NCI-H146 treated with DMSO at 0.1 percent for 48 hours (cell line): Measurements from ENCODE around the gene TMEM121.

Source experiments
- DNase-seq: peaks from one replicate; lab custom pipeline; 2025; ENCODE audit not compliant: unreplicated experiment; lab: John Stamatoyannopoulos, UW

Gene TMEM121

DNA sequence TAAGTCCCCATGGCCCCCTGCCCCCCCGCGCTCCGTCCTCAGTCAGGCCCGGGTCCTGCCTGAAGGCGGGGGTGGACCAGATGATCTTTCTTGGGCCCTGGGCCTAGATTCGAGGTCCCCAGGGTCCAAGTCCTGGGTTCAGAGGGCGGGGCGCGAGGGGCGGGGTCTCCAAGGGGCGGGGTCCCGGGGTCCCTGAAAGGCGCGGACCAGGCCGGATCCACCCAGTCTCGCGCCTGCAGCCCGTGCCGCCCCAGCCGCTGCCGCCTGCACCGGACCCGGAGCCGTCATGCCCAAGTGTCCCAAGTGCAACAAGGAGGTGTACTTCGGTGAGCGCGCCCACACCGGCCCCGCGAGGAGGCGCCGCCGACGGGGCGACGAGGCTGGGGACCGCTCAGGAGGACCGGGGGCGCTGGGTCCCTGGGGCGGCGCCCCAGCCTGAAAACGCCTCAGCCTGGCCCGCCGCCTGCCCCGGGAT, 39.4 kb upstream of the TMEM121 start:
- DNase-seq: no peak

DNA sequence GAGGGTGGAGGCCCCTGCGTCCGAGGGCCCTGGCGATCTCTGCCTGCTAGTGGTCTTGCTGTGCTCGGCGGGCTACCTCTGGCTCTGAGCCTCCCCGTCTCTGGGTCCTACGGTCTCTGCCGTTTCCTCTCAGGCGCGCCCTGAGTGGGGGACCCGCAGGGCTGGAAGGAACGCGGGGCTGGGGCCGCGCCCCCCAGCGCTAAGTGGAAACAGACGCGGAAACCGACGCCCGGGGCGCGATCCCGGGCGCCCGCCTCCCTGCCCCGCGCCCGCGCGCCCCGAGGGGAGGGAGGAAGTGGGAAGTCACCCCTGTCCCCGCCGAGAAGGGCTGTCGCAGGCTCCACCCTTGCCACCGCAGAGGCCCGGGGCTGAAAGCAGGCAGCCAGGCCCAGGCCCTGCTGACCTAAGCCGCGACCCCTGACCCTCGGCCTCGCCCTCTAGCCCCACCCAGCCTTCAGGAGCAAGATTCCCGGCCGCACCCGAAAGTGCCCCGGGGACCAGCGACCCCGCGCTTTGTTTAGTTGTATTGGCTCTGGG, 38.9 kb upstream of the TMEM121 start:
- DNase-seq: no peak

DNA sequence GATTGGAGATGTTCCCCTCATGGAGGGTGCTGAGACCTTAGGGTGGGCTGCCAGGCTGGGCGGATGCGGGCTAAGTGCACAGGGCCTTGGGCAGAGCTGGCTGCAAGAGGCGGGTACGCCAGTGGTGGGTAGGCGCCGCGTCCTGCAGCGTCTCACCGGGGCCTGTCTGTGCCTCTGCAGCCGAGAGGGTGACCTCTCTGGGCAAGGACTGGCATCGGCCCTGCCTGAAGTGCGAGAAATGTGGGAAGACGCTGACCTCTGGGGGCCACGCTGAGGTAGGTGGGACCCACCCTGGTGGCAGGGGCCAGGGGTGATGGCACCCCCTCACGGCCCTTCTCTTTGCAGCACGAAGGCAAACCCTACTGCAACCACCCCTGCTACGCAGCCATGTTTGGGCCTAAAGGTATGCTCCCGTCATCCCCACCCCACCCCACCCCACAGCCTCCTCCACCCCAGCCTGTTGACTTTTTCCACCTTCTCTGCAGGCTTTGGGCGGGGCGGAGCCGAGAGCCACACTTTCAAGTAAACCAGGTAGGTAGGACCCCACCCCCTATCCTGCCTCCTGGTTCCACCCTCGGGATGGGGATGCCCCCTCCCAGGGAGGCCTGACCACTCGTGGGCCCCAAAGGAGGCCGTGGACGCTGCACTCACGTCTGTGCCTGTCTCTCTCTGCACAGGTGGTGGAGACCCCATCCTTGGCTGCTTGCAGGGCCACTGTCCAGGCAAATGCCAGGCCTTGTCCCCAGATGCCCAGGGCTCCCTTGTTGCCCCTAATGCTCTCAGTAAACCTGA, 38.2 kb upstream of the TMEM121 start:
- DNase-seq: no peak

DNA sequence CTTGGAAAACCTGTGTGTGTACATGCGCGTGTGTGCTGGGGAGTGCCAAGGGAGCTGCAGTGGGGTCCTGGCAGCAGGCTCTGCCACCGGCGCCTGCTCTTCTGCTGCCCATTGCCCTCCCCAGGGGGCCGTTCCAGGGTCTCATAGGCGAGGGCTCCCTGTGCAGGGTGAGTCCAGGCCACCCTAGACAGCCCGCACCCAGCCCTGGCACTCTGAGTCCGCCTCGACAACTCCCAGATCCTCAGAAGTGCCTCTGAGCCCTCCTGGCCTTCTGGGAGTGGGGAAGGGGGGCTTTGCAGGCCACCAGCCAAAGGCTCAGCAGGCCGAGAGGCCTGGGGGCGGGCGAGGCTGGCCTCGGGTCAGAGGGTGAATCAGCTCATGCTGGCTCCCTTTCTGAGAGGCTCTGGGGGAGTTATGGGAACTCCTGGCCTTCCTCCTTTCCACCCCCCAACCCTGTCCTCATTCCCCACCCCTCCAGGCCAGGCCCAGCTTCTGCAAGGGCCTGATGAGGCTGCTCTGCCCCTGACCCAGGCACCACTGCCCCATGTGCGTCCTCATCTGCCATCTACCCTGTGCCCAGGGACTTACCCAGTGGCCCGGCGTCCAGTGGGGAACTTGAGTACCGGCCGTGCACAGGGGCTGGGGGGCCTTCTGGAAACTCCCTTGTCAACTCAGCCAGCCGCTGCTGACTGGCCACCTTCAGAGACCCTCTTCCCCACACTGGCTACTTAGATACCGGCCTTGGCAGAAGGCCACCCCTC, 37.4 kb upstream of the TMEM121 start:
- no peak for DNase-seq

DNA sequence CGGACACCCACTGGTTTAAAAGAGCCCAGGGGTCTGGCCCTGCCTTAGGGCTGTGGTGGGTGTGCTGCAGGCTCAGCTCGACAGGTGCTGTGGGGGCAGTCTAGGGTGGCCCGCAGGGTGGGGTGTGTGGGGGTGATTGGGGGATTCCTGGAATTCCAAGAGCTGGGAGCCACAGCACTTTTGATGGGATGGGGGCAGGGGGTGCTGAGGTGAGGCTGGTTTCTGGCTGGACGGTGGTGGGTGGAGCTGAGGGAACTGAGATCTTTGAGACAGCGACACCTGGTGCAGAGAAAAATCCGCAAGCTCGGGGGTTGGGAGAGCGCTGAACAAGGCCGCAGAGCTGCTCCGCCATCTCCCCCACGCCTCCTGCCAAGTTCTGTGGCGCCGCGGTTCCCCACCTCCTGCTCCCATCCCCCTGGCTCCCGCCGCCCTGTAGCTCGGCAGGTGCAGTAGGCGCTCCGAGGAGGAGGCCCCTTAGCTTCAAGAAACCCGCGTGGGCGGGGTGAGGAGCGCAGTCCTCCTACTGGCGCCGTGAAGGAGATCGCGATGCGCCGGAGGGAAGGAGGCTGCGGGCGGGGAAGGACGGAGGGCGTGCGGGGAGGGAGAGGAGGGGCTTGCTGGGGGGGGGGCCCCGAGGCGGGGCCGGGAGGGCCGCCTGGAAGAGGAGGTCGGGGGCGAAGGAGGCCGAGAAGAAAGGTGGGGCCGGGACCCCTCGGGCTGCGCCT, 36.7 kb upstream of the TMEM121 start:
- DNase-seq: peak; percentile 90

DNA sequence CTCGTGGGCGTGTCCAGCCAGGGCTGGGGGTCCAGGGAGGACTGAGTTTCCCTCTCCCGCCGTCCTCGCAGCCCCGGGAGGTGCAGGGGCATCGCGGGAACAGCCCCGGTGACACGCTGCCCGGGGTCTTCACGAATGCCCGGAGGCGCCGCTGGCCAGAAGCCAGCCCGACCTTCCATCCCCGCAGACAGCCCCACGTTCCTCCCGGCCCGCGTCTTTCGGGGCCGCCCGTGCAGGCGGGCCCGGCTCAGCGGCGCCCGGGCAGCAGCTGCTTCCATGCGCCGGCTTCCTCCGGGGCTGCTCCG, 36.2 kb upstream of the TMEM121 start:
- peak; percentile 69 for DNase-seq

DNA sequence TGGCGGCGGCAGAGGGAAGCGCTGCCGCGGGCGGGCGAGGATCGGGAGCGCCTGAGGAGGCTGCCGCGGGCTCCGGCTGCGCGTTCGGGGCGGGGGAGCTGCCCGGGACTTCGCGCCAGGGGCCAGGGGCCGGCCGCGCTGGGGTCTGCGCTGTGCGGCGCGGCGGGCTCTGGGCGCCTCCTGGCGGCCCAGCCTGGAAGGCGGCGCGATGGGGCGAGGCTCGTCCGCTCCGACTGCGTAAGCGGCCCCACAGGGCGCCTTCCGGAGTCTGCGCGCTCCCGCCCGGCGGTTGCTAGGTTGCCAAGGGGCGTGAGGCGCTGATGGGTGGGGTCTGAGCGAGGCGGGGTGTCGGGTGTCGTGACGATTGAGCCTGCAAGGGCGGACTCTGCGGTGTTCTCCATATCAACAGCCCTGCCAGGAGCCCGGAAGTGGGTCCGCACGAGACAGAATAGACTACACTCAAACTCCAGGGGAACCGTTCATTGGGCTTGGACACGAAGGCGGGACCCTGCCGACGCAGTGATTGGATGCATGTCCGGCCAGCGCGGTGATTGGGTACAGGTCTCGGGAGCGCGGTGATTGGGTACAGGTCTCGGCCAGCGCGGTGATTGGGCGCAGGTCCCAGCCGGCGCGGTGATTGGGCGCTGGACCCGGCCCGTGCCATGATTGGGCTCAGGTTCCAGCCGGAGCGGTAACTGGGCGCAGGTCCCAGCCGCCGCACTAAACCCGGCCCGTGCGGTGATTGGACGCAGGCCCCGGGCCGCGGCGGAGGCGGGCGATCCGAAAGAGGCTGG, 35.6 kb upstream of the TMEM121 start, which contains the start of gene TEDC1:
Gene TEDC1, plus strand, starts transcription at position 675 of the 794 bp plus-strand sequence. CDS start 130 bp downstream, outside the sequence.
- peak; percentile 100 for DNase-seq

DNA sequence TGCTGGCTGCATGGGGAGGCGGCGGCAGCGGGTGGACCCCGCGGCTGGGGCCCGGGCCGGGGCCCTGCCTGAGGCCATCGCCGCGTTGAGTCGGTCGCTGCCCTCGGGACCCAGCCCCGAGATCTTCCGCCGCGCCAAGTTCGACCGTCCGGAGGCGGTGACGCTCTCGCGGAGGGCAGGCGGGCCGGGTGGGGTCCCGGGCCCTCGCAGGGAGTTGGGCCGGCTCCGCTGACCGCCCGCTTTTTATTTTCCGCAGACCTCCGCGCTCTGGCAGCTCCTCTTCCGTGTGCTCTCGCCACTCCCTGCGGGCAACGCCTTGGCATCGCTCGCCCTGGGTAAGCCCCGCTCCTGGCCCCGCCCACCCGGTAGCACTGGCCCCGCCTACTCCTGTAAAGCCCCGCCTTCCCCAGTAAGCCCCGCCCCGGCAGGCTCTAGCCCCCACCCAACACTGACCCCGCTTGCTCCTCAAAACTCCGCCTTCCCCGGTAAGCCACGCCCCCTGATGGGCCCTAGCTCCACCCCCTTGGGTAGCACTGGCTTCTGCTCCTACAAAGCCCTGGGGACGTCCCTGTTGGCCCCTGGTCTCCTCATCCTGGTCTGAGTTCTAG, 34.9 kb upstream of the TMEM121 start:
- DNase-seq: no peak

DNA sequence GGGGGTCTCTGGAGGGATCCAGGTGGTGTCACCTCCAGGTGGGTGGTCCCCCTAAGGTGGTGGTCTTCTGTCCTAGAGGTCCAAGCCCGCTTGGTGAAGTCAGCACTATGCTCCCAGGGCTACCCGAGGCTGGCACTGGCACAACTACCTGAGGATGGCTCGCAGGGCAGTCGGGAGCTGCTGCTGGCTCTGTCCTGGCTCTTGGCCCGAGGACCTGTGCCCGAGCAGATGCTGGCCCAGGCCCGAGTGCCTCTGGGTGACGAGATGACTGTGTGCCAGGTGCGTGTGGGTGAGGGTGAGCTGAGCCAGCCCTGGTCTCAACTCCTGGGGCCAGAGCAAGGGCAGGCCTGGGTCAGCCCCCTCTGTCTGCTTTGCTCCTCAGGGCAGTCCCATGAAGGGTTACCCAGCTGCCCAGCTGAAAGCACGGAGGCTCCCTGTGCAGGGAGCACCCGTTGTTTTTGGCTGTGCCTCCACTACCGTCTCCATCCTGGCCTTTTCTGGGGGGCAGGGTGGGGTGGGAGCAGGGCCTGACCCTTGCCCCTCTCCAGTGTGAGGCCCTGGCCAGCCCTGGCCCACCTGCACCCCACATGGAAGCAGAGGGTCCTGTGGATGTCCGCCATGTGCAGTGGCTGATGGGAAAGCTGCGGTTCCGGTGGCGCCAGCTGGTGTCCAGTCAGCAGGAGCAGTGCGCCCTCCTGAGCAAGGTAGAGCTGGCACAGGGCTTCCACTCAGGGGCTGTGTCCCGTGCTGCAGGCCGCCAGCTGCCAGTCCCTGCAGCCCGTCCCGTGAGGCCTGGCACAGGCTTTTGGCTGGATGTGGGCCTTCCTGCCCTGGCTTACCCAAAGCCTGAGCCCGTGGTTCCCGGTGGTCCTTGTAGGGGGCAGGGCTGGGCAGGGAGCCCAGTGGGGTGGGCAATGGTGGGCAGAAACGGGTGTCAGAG, 34.1 kb upstream of the TMEM121 start:
- DNase-seq: no peak

DNA sequence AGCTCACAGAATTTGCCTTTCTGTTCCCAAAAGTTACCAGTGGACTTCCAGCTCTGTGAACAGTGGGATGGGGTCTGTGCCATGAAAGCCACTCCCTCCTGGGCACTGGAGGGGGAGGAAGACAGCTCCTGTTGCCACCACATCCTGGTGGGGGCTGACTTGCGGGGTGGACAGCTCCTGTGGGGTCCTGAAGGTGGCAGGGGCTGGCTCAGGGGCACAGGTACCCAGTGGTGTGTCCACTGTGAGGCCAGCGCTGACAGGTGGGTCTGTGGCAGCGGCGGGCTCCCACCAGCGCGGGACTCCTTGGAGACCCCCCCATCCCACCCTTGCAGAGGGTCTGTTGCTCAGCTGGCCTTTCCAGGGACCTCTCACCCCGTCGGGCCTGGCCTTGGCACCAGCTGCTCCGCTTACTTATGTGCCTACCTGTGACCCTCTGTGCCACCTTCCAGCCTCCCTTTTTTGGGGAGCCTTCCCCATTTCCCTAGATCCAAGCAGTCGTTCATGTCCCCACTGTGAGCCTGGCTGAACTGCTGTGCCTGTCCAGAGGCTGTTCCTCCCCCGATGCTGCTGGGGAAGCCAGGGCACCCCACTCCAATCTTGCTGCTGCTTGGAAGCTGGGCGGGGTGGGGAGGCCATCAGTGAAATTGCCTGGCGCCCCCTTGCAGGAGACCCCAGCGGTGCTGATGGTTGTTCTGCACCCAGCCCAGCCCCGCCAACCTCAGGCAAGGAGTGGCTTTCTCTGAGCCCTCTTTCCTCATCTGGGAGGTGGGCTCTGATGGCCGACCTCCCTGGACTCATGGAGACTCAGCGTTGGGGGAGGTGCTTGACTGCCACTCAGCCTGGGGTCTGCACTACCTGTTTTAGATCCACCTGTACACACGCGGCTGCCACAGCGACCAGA, 33.2 kb upstream of the TMEM121 start:
- no peak for DNase-seq

DNA sequence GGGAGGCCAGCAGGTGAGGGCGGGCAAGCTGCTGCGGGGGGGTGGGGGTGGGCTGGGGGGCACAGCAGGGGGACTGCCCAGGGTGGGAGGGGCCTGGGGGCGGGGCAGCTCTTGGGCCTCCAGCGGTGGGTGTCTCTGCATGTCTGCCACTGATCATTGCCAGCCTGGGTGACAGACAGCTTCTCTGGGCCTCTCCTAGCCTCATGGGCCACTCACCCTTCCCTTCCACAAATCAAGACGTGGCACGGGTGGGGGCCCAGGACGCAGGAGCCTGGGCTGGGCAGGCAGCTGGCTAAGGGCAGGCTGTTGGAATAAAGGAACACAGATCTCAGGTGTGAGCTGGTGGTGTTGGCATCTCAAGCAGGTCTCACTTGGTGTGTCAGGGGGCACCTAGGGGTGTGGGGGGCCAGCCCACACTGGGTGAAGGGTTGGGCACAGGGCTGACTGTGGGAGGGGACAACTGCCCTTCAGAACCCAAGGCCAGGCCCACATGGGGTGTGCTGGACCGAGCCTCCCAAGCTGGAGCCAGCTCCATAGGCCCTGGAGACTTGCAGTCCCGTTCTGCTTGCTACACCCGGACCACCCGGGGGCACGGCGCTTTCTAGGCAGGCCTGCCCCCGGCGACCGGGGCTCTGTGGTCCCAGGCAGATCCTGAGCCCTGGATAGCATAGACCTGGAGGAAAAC, 32.3 kb upstream of the TMEM121 start:
- DNase-seq: no peak

DNA sequence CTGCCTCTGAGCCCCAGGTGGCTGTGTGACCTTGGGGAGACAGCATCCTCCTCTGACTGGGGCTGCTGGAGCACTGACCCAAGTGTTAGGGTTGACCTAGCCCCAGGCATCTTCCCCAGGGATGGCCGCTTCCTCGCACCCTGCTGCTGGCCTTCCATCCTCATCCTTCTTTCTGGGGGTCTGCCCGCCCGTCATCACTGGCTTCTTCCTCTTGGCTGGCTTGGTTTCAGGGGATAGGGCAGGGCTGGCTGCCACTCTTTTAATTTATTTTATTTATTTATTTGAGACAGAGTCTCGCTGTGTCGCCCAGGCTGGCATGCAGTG, 31.8 kb upstream of the TMEM121 start:
- no peak for DNase-seq

DNA sequence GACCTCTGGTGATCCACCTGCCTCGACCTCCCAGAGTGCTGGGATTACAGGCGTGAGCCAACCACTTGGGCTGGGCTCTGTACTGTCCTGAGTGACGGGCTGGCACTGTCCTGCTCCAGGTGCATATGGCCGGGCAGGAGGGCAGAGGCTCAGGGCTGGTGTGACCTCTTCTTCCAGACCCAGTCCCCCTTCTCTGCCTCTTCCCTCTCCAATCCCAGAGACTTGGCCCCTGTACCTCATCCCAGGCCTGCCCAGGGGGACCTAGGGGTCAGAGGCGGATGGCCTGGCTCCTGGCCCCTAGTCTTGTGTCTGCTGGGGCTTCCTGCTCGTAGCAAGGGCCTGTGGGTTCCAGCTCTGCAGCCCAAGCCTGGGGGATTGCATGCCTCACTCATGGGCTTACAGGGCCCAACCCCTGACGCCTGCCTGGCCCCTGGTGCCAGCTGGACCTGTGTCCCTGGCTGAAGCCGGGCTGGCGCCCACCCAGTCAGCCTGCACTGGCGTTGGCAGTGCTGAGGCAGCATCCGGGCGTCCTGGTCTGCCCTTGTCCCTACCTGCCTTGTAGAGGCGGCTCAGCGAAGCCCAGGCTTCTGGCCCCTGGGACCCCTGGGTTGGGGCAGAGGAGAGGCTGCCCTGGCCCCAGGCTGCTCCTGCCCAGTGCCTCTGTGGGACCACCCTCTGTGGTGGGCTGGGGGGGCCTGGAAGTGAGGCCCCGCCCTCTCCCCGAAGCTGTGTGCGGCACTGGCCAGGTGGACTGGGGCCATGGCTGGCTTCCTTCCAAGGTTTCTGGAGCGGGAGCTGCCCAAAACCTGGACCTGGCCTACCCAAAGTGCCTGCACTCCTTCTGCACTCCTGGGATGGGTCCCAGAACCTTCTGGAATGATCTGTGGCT, 31.0 kb upstream of the TMEM121 start:
- no peak for DNase-seq

DNA sequence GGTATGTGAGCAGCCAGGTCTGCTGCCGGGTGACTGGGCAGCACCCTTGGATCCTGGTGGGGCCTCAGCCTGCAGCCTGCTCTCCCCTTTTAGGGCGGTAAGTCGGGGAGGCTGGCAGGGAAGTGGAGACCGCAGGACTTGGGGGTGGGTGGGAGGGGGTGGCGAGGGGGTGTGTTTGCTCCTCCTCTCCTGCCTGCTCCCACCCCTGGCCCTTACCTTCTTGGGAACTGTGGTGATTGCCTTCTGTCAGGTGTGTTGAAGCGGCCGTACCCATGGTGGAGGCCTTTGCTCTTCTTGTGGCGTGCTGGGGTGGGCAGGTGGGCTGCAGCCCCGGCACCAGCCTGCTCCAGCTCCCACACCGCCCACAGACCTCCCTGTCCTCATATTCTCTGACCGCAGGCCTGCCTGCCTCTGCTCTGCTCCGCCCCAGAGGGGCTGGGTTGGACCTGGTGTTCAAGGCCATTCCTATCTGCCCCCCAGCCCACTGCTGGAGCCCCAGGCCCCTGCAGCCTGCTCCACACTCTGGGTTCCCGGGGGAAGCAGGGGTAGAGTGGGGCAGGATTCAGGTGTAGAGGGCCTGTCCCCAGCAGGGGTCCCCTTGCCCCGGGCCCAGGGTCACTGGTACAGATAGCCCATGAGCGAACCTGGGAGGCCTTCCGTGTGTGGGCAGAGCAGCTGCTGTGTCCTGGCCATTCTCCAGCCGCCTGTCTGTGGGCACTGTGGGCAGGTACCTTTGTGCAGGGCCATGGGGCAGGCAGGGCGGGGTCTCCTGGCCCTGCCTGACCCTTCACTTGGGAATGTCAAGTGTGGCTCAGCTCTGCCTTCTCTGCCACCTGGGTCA, 30.2 kb upstream of the TMEM121 start:
- no peak for DNase-seq

DNA sequence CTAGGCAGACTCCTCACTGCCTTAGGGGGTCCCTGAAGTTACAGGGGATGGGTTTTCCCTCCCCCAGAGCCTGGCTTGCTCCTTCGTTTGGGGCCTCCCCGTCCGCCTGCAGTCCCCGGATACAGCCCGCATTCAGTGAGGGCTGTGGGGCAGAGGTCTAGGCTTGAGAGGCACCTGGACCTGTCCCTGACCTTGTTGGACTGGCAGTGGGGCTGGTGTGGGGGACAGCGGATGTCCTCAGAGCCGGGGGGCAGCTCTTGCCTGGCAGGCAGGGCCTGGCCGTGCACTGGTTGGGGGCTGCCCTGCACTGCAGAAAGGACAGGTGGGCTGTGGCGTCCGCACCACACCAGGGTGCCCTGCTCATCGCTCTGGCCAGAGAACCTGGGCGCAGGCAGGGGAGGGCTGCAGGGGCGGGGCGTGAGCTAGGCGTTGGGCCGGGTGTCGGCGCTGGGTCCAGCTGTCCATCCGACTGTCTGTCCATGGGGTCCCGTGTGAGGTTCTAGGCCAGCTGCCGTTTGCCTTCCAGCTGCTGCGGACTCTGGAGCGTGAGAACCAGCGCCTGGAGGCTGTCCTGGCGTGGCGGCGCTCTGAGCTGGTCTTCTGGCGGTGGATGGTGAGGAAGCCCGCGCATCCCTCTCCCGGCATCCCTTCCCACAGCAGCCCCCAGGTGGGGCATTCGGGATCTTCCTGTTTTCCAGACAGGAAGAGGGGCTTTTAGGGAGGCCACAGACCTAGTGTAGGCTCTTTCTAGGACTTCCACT, 29.4 kb upstream of the TMEM121 start:
- DNase-seq: no peak
